Tibial nerve (tissue), 4 donors: ENCODE data around the gene PLEKHJ1.

Experiments
- EP300 ChIP-seq, 2 donors: sonication (generic); formaldehyde crosslinking; IDR thresholded peaks; one replicate each; pipeline ENCODE4 v1.6.1; 2017; ENCODE audit warnings: antibody characterized with exemption in 2 of 2, mild to moderate bottlenecking in 1 of 2
- TF ChIP-seq, protein P1 (sequence below), 5 experiments: fragments of 200-600 bp in 3 of 5; fragments of 450-650 bp in 2 of 5; sonication (generic) in 3 of 5; IDR thresholded peaks; one replicate each; pipeline ENCODE4 v1.5.1; 2016 to 2019; ENCODE audit warnings: antibody characterized with exemption in 5 of 5, mild to moderate bottlenecking in 3 of 5, moderate library complexity in 2 of 5

GRCh38 chr19:2202366-2202765 lies 33.8 kb downstream of the PLEKHJ1 start:
- TF ChIP-seq, protein P1, sequence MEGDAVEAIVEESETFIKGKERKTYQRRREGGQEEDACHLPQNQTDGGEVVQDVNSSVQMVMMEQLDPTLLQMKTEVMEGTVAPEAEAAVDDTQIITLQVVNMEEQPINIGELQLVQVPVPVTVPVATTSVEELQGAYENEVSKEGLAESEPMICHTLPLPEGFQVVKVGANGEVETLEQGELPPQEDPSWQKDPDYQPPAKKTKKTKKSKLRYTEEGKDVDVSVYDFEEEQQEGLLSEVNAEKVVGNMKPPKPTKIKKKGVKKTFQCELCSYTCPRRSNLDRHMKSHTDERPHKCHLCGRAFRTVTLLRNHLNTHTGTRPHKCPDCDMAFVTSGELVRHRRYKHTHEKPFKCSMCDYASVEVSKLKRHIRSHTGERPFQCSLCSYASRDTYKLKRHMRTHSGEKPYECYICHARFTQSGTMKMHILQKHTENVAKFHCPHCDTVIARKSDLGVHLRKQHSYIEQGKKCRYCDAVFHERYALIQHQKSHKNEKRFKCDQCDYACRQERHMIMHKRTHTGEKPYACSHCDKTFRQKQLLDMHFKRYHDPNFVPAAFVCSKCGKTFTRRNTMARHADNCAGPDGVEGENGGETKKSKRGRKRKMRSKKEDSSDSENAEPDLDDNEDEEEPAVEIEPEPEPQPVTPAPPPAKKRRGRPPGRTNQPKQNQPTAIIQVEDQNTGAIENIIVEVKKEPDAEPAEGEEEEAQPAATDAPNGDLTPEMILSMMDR (IDR thresholded peaks at IDR 0.05) = no peak
- no peak for TF ChIP-seq EP300 (IDR thresholded peaks at IDR 0.05)
